Parathyroid adenoma (tissue), 2 donors: ENCODE data around the gene SH3BP5.

ENCODE experiments used
- H2AFZ ChIP-seq: fragments of 300-600 bp; sonication (generic); one replicate; pipeline ENCODE4 v1.7.0; 2017; ENCODE audit warnings: antibody characterized with exemption, mild to moderate bottlenecking
- H3K27ac ChIP-seq: fragments of 300-600 bp; sonication (generic); one replicate; pipeline ENCODE4 v1.7.0; 2017
- H3K27me3 ChIP-seq: fragments of 300-600 bp; sonication (generic); one replicate; pipeline ENCODE4 v1.7.0; 2017; ENCODE audit warnings: low read length; ENCODE audit not compliant: control insufficient read depth, insufficient read depth
- H3K36me3 ChIP-seq: fragments of 300-600 bp; sonication (generic); one replicate; pipeline ENCODE4 v1.7.0; 2017; ENCODE audit warnings: low read length; ENCODE audit not compliant: control insufficient read depth, insufficient read depth
- H3K4me1 ChIP-seq: fragments of 300-600 bp; sonication (generic); one replicate; pipeline ENCODE4 v1.7.0; 2017; ENCODE audit warnings: control low read depth
- H3K4me2 ChIP-seq: fragments of 300-600 bp; sonication (generic); one replicate; pipeline ENCODE4 v1.7.0; 2017; ENCODE audit warnings: low read length
- H3K4me3 ChIP-seq: fragments of 300-600 bp; sonication (generic); one replicate; pipeline ENCODE4 v1.7.0; 2017; ENCODE audit warnings: low read depth, low read length
- H3K79me2 ChIP-seq: fragments of 300-600 bp; sonication (generic); one replicate; pipeline ENCODE4 v1.7.0; 2017; ENCODE audit warnings: control low read depth
- H3K9ac ChIP-seq: fragments of 300-600 bp; sonication (generic); one replicate; pipeline ENCODE4 v1.7.0; 2017; ENCODE audit warnings: mild to moderate bottlenecking
- H3K9me3 ChIP-seq: fragments of 300-600 bp; sonication (generic); one replicate; pipeline ENCODE4 v1.7.0; 2017; ENCODE audit warnings: low read length; ENCODE audit not compliant: control insufficient read depth
- CTCF ChIP-seq: fragments of 300-600 bp; sonication (generic); IDR thresholded peaks from one replicate; pipeline ENCODE4 v1.7.0; 2017; ENCODE audit warnings: antibody characterized with exemption, mild to moderate bottlenecking
- donor health status: primary hyperparathyroidism.

The SH3BP5 gene

GRCh38 chr3:15268033-15268631 is 64.3 kb downstream of the SH3BP5 start:
- no peaks in the 10 kb centered on the region for H3K36me3 ChIP-seq
- H2AFZ ChIP-seq: no peak overlapping the region
- peak overlapping the region; percentile 19 for H3K9ac ChIP-seq
- H3K9me3 ChIP-seq: no peaks in the 10 kb centered on the region
- H3K4me3 ChIP-seq: no peak overlapping the region
- no peak overlapping the region for H3K4me2 ChIP-seq
- H3K4me1 ChIP-seq: peaks cover 15% of the 10 kb centered on the region
- peaks cover 46% of the 10 kb centered on the region for H3K79me2 ChIP-seq
- H3K27ac ChIP-seq: peak overlapping the region; percentile 6
- H3K27me3 ChIP-seq: no peaks in the 10 kb centered on the region
- peak; percentile 99 for TF ChIP-seq CTCF

DNA sequence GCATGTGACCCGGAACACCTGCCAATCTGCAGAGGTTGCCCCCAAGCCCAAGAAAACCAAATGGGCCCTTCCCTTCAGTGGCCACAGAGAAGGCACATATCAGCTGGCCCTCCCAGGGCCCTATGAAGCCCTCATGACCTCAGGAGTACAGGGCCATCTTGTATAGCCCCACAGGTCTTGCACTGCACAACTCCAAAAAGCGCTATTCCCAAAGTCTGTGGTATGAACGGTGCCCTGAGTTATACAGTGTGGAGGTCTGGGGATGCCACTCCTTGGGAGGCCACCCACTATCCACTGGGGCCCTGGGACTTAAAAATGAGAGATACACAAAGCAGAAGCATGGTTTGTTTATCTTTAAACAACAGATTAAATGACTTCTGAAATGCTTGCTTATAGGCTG is 64.9 kb downstream of the SH3BP5 start:
- H3K9ac ChIP-seq: no peak overlapping the region
- no peak overlapping the region for H2AFZ ChIP-seq
- no peak overlapping the region for H3K27ac ChIP-seq
- H3K79me2 ChIP-seq: peaks cover 45% of the 10 kb centered on the region
- H3K4me3 ChIP-seq: no peak overlapping the region
- no peaks in the 10 kb centered on the region for H3K9me3 ChIP-seq
- no peaks in the 10 kb centered on the region for H3K27me3 ChIP-seq
- no peak overlapping the region for H3K4me2 ChIP-seq
- peaks cover 15% of the 10 kb centered on the region for H3K4me1 ChIP-seq
- H3K36me3 ChIP-seq: no peaks in the 10 kb centered on the region
- no peak for TF ChIP-seq CTCF

DNA sequence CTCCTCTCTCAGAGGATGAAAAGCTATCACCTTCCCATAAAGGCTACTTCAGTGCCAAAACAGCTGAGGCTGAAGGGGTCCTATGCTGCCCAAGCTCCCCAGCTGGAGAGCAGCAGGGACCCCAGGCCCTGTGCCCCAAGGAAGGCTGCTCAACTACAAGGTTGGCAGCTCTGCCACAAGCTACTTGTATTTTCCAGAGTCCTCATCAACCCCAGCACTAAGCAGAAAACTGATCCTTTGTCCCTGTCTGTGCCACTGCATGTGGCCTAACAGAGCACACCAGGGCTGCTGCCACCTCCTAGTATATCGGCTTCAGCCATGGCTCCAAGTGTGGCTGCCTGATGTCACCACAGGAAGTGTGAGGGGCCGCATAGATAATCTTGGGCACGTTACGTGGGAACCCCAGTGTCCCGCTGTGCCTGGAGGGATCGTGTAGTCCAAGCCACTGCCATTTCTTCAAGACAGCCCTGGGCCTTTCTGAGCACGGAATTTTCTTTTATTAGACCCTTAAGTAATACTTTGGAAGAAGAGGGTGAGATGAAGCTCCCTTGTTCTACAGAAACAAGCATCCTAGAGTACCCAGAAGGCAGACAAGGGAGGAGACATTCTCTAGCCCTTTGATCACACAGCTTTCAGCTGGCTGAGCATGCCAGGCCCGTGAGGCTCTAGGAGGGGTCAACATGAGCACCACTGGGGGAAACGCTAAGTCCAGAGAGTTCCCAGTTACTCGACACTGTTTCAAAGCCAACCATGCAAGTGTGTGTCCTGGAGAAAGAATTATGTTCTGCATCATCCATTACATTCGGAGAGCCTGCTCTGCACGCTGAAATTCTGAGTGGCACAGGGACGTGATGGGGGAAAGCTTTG is 65.6 kb downstream of the SH3BP5 start:
- Histone ChIP-seq H3K4me2 (no peak overlapping the region), H3K4me1 (peaks cover 15% of the 10 kb centered on the region), H3K4me3 (no peak overlapping the region), H3K79me2 (peaks cover 41% of the 10 kb centered on the region), H2AFZ (no peak overlapping the region), H3K9ac (no peak overlapping the region), H3K9me3 (no peaks in the 10 kb centered on the region), H3K27me3 (no peaks in the 10 kb centered on the region), H3K27ac (no peak overlapping the region), H3K36me3 (no peaks in the 10 kb centered on the region)
- no peak for TF ChIP-seq CTCF

- no peak overlapping the region for H3K9ac ChIP-seq
- peaks cover 15% of the 10 kb centered on the region for H3K4me1 ChIP-seq
- no peak overlapping the region for H3K27ac ChIP-seq
- no peak overlapping the region for H2AFZ ChIP-seq
- no peak overlapping the region for H3K4me3 ChIP-seq
- H3K79me2 ChIP-seq: peaks cover 44% of the 10 kb centered on the region
- TF ChIP-seq CTCF: no peak
- H3K4me2 ChIP-seq: no peak overlapping the region
- no peaks in the 10 kb centered on the region for H3K36me3 ChIP-seq
- no peaks in the 10 kb centered on the region for H3K27me3 ChIP-seq
- no peaks in the 10 kb centered on the region for H3K9me3 ChIP-seq
Measured at GRCh38 chr3:15265655-15266509, 66.5 kb downstream of the SH3BP5 start.
